GM19023 (cell line): ENCODE data around the gene KMT2B.
"Not testable (repeated sequence)": the region's sequence is repeated elsewhere in the genome, so short reads cannot be mapped to it uniquely, and the experiment has no call there.

Source experiments
- ATAC-seq: cut with Tn5 transposase; IDR thresholded peaks from one replicate; pipeline ENCODE4 v1.9.1; 2021; ENCODE audit warnings: mild to moderate bottlenecking, moderate library complexity; ENCODE audit not compliant: unreplicated experiment

Gene KMT2B

GRCh38 chr19:35710784-35711723 is 6.7 kb upstream of the KMT2B start:
- peak; percentile 35 for ATAC-seq

- no peak for ATAC-seq
These were observed 5.0 kb upstream of the KMT2B start for GRCh38 chr19:35712567-35713505.

GRCh38 chr19:35713506-35713850 is 4.3 kb upstream of the KMT2B start:
- ATAC-seq: no peak

GRCh38 chr19:35713904-35714495 is 3.8 kb upstream of the KMT2B start:
- ATAC-seq: no peak

- no peak for ATAC-seq
These were observed 3.0 kb upstream of the KMT2B start for GRCh38 chr19:35714601-35715354.

- no peak for ATAC-seq
These were observed 2.4 kb upstream of the KMT2B start for GRCh38 chr19:35715355-35715809.

GRCh38 chr19:35715981-35716800 is 1.6 kb upstream of the KMT2B start:
- ATAC-seq: no peak

GRCh38 chr19:35716801-35717664 is 770 bp upstream of the KMT2B start:
- ATAC-seq: peak; percentile 62

GRCh38 chr19:35718345-35719041 is 690 bp downstream of the KMT2B start:
- ATAC-seq: no peak

- no peak for ATAC-seq
These were observed 1.8 kb downstream of the KMT2B start for GRCh38 chr19:35719402-35720162.

- ATAC-seq: no peak
These were observed 2.3 kb downstream of the KMT2B start for GRCh38 chr19:35720163-35720524.

GRCh38 chr19:35720648-35721047 is 2.8 kb downstream of the KMT2B start:
- ATAC-seq: no peak

- ATAC-seq: no peak
These were observed 3.6 kb downstream of the KMT2B start for GRCh38 chr19:35721374-35721773.

GRCh38 chr19:35722461-35722860 is 4.7 kb downstream of the KMT2B start:
- no peak for ATAC-seq

GRCh38 chr19:35722897-35723296 is 5.1 kb downstream of the KMT2B start:
- no peak for ATAC-seq

GRCh38 chr19:35723671-35724070 is 5.9 kb downstream of the KMT2B start:
- no peak for ATAC-seq

- ATAC-seq: not testable (repeated sequence)
These were observed 6.3 kb downstream of the KMT2B start for GRCh38 chr19:35724132-35724531.
